ENCODE measurements around the gene ASB2.

Gene ASB2

DNA sequence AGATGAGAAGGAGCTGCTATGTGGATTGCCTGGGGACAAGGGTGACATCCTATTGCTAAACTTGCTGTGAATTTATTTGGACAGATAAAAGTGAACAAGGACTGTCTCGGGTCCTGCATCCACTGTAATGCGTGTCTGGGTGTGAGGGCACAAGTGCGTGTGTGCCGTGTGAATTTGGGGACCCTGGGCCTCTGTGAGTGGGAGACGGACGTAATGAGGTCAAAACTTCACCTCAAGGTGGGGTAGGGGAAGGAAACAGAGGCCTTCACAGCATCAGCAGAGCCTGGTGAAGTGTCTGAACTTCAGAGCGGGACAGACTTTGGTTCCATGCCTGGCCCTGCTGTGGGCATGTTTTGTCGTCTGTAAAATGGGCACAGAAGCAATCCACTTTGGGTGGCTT lies 14.8 kb downstream of the ASB2 start:
- Histone ChIP-seq H3K36me3 (no peaks in the 10 kb centered on the region), H3K4me3 (ENCODE audit: low read depth, low read length) (no peak overlapping the region), H3K27ac (no peak overlapping the region), H3K9me3 (ENCODE audit: severe bottlenecking) (no peaks in the 10 kb centered on the region), H3K27me3 (ENCODE audit: insufficient read depth, low read depth, severe bottlenecking) (no peaks in the 10 kb centered on the region)
- TF ChIP-seq, protein P1, sequence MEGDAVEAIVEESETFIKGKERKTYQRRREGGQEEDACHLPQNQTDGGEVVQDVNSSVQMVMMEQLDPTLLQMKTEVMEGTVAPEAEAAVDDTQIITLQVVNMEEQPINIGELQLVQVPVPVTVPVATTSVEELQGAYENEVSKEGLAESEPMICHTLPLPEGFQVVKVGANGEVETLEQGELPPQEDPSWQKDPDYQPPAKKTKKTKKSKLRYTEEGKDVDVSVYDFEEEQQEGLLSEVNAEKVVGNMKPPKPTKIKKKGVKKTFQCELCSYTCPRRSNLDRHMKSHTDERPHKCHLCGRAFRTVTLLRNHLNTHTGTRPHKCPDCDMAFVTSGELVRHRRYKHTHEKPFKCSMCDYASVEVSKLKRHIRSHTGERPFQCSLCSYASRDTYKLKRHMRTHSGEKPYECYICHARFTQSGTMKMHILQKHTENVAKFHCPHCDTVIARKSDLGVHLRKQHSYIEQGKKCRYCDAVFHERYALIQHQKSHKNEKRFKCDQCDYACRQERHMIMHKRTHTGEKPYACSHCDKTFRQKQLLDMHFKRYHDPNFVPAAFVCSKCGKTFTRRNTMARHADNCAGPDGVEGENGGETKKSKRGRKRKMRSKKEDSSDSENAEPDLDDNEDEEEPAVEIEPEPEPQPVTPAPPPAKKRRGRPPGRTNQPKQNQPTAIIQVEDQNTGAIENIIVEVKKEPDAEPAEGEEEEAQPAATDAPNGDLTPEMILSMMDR (IDR thresholded peaks at IDR 0.05; ENCODE audit: low read depth, low read length) = no peak
- DNase-seq = no peak

DNA sequence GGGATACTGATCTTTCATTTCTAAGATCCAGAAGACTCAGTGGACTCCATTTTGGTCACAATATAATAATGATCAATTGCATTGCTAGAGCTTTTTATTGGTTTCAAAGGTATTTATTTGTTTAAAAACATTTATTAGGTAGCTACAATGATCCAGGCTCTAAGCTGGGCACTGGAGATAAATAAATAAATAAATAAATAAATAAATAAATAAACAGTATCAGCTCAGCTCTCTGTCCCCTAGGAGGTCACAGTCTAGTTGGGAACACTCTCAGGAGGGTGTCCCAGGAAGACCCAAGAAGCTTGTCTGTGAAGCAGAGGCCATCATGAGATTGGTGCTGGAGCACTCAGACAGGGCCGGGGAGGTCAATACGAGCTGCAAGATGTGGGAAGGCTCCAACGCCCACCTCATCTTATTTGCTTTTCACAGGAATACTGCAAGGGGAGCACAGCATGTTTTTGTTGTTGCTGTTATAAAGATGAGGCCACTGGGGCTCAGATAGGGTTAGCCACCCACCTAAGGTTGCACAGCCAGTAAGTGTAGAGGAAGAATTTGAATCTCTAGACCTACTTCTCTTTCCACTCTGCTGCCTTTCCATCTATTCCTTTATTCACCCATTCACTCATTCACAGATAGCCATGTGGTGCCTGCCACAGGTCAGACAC lies 15.5 kb downstream of the ASB2 start:
- Histone ChIP-seq H3K4me3 (ENCODE audit: low read depth, low read length) (no peak overlapping the region), H3K27me3 (ENCODE audit: insufficient read depth, low read depth, severe bottlenecking) (no peaks in the 10 kb centered on the region), H3K27ac (no peak overlapping the region), H3K9me3 (ENCODE audit: severe bottlenecking) (no peaks in the 10 kb centered on the region), H3K36me3 (no peaks in the 10 kb centered on the region)
- TF ChIP-seq, protein P1 (IDR thresholded peaks at IDR 0.05; ENCODE audit: low read depth, low read length) = no peak
- no peak for DNase-seq

DNA sequence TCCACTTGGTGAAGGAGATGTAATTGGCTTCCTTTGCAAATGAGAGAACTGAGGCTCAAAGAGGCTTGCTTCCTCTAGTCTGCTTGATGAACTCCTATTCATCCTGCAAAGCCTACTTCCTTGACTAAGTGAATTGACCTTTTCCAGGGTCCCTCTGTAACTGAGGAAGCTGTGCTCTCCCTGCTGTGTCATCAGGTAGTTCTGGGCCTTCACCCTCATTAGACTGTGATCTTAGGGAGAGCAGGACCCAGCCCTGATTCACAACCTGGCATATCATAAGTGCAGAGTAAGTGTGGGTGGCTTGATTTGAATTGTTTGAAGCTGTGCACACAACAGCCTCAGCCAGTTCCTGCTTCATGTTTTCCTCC lies 16.3 kb downstream of the ASB2 start:
- H3K27ac ChIP-seq = no peak overlapping the region
- no peak for DNase-seq
- TF ChIP-seq, protein P1 (IDR thresholded peaks at IDR 0.05; ENCODE audit: low read depth, low read length) = no peak
- no peak overlapping the region for H3K4me3 ChIP-seq (ENCODE audit: low read depth, low read length)
- no peaks in the 10 kb centered on the region for H3K27me3 ChIP-seq (ENCODE audit: insufficient read depth, low read depth, severe bottlenecking)
- H3K36me3 ChIP-seq = no peaks in the 10 kb centered on the region
- no peaks in the 10 kb centered on the region for H3K9me3 ChIP-seq (ENCODE audit: severe bottlenecking)

DNA sequence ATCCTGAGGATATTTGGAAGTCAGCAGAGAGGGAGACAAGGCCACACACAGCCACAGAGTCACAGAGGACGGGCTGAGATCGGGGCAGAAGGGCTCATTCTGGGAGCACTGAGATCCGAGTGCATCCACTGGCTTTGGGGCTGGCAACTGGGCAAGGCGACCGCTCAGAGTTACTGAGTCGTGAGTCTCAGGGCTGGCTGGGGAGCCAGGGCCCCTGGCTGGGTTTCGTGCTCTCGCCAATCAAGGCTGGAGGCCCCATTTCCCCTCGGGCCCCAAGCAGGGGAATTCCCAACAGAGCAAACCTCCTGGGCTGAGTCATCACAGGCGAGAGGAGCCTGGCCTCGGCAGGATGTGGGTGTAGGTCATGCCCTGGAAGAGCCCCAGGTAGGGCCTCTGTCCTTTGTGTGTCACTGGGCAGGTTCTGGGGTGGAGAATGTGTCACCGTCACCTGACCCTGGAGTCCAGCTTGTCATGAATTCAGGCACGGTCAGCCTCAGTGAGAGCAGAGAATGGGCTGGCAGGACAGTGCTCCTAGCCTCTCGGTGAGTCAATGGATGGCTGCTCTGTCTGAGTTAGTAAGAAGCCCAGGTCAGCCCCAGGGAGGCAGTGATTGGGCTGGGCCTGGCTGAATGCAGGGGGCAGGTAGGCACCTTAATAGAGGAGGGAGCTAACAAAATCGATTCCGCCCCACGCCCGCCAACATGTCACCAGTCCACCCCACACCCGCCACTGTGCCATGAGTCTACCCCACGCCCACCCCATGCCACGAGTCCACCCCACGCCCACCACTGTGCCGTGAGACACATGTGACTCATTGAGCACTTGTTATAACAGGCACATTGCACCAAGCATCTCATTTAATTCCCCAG lies 16.9 kb downstream of the ASB2 start:
- no peak overlapping the region for H3K27ac ChIP-seq
- TF ChIP-seq, protein P1 (IDR thresholded peaks at IDR 0.05; ENCODE audit: low read depth, low read length) = no peak
- H3K4me3 ChIP-seq (ENCODE audit: low read depth, low read length) = no peak overlapping the region
- no peaks in the 10 kb centered on the region for H3K9me3 ChIP-seq (ENCODE audit: severe bottlenecking)
- no peaks in the 10 kb centered on the region for H3K36me3 ChIP-seq
- DNase-seq = no peak
- H3K27me3 ChIP-seq (ENCODE audit: insufficient read depth, low read depth, severe bottlenecking) = no peaks in the 10 kb centered on the region

DNA sequence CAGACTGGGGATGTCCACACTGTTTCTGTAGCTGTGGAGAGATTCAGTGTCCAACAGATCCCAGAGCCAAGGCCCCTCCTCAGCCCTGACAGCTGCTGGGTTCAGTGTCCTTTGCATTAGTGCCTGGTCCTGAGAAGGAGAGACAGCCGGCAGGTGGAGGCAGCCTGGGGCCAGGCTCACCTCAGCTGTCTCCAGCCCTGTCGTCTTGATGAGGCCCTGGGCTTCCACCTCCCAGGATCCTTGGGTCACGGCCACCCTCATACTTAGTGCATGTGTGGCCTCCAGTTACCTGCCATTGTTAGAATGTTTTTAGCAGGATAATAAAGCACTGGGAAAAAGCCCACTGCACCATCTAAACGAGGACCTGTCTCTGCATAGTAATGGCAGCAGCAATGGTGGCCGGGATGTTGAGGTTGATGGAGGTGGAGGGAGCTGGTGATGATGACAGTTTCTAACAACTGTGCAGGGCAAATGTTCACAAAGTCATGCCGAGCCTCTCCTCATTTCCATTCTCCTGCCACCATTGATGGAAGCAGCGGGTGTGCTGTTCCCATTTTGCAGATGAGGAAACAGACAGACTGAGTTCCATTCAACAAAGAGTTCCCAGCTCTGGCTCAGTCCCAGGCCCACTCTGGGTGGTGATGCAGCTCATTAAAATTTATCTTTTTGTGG lies 17.7 kb downstream of the ASB2 start:
- H3K9me3 ChIP-seq (ENCODE audit: severe bottlenecking) = no peaks in the 10 kb centered on the region
- no peak overlapping the region for H3K27ac ChIP-seq
- H3K36me3 ChIP-seq = no peaks in the 10 kb centered on the region
- TF ChIP-seq, protein P1 (IDR thresholded peaks at IDR 0.05; ENCODE audit: low read depth, low read length) = no peak
- no peaks in the 10 kb centered on the region for H3K27me3 ChIP-seq (ENCODE audit: insufficient read depth, low read depth, severe bottlenecking)
- no peak overlapping the region for H3K4me3 ChIP-seq (ENCODE audit: low read depth, low read length)
- peak; percentile 33 for DNase-seq
